Measurements from ENCODE around the gene PRADC1. TPM values are rescaled to one million over a fixed set of nuclear protein-coding genes. Genes with fewer than 3 reads are reported as not detected.

PRADC1 gene
- total and polyA plus RNA-seq, 9 of the 15 experiments (the other 6 are each of a cell fraction or from before 2014, with no cell fraction given), result 7.3 to 47.4 (median 34.2) TPM

- FAIRE-seq (no peak), DNase-seq (ENCODE audit: extremely low read depth in 1 of 4, low spot score in 3 of 4) (peak; percentile 35 to 54 (median 42)), ATAC-seq (no peak)
- no peak overlapping the region for H3K4me3 ChIP-seq
- H3K4me2 ChIP-seq (ENCODE audit: insufficient read depth, low read length), result peak overlapping the region; percentile 50; the same call in 1 of the 2 replicates
- no peaks in the 10 kb centered on the region for H3K36me3 ChIP-seq (ENCODE audit: control insufficient read depth, insufficient read depth, low read length)
- ChIA-PET POLR2A (interaction anchor here (0.6 to 1.1 kb wide), 5 partner anchors 13 to 241 kb away, joined by 3 read pairs; partner anchors contain the start of gene SFXN5), CTCF (ENCODE audit: low intra/inter-chr PET ratio) (no interaction called here)
- in situ Hi-C loops (cut with MboI) (no loop called here), intact Hi-C loops (cut with micrococcal nuclease) (no loop called here)
- H3K9me1 ChIP-seq (ENCODE audit: control insufficient read depth, insufficient read depth, low read length), result no peaks in the 10 kb centered on the region
- peak overlapping the region; percentile 75 for H2AFZ ChIP-seq (ENCODE audit: low read depth, low read length)
- peaks cover 10% of the 10 kb centered on the region for H3K79me2 ChIP-seq (ENCODE audit: control insufficient read depth, insufficient read depth, low read length)
- 4% methylated on average over 4 of the region's 4 CpGs for WGBS (ENCODE audit: insufficient coverage, low coverage, missing lambda C conversion rate)
- H4K20me1 ChIP-seq (replicated peaks; ENCODE audit: control insufficient read depth, insufficient read depth, low read length), result no peaks in the 10 kb centered on the region
- H3K9ac ChIP-seq (ENCODE audit: insufficient read depth in 1 of 2, low read depth in 2 of 2, low read length in 2 of 2), result peak overlapping the region in 1 of 2 experiments; percentile 60; a peak in 1 of 4 replicates
- peaks cover 0 to 8% of the 10 kb centered on the region in 2 experiments; a peak in 2 of 5 replicates for H3K27me3 ChIP-seq (ENCODE audit: control insufficient read depth in 2 of 2, insufficient read depth in 2 of 2, low read length in 2 of 2)
- 0 out of 2 replicates have a peak, but pooled peaks have one; percentile 12 for TF ChIP-seq CBFA2T2 (conservative IDR thresholded peaks at IDR 0.05)
- TF ChIP-seq ZBTB11 (CRISPR knock-in tag; IDR thresholded peaks at IDR 0.05), result peak in 1 of 3 experiments; percentile 46; a peak in 1 of 6 replicates
- no peak for TF ChIP-seq CC2D1A (IDR thresholded peaks at IDR 0.05)
- TF ChIP-seq TAL1 (IDR thresholded peaks at IDR 0.05), result peak; percentile 37; the same call in 1 of the 2 replicates
- TF ChIP-seq UBTF (IDR thresholded peaks at IDR 0.05; ENCODE audit: borderline replicate concordance in 1 of 2, low read depth in 2 of 2, low read length in 2 of 2), result 0 out of 4 replicates have a peak, but pooled peaks of 1 of the 2 experiments have one; percentile 9
- TF ChIP-seq ARID1B (IDR thresholded peaks at IDR 0.05), result peak; percentile 31; the same call in 1 of the 2 replicates
- peak; percentile 54 for TF ChIP-seq TCF3 (CRISPR knock-in tag; IDR thresholded peaks at IDR 0.05)
- TF ChIP-seq ZNF175 (CRISPR knock-in tag; IDR thresholded peaks at IDR 0.05; ENCODE audit: low read depth), result no peak
- peak; percentile 53; the same call in 1 of the 2 replicates for TF ChIP-seq CBFA2T3 (IDR thresholded peaks at IDR 0.05)
- H3K27ac ChIP-seq (ENCODE audit: extremely low read depth, low read depth, low read length), result no peak overlapping the region
- peaks cover 15 to 16% of the 10 kb centered on the region in 2 experiments; a peak in 4 of 5 replicates for H3K4me1 ChIP-seq (replicated peaks in 1 of 2; ENCODE audit: control insufficient read depth in 2 of 2, insufficient read depth in 2 of 2, low read length in 2 of 2)
- no peaks in the 10 kb centered on the region for H3K9me3 ChIP-seq (replicated peaks; ENCODE audit: control insufficient read depth, insufficient read depth, low read depth, low read length)
- no TSS peak for BruUV-seq (replicated peaks)
Measured at GRCh38 chr2:73210019-73210418, 23.0 kb downstream of the PRADC1 start.

Measured in K562 (cell line).